Immature natural killer cell (primary cell): ENCODE measurements around the gene VIPR2. TPM values are rescaled to one million over a fixed set of nuclear protein-coding genes. Genes with fewer than 3 reads are reported as not detected.

Experiments used
- DNase-seq, 3 donors: peaks; one replicate each; pipeline ENCODE4 v3.0.0; 2022; ENCODE audit warnings: mixed read lengths in 1 of 3
- H3K27ac Mint-ChIP-seq, 6 donors: one replicate each; pipeline ENCODE4 v1.8.0; 2020; ENCODE audit warnings: mixed read lengths in 6 of 6, mild to moderate bottlenecking in 5 of 6, inconsistent platforms in 4 of 6, moderate library complexity in 3 of 6
- H3K27me3 Mint-ChIP-seq, 3 donors: one replicate each; pipeline ENCODE4 v1.8.0; 2020 to 2021; ENCODE audit warnings: low read depth in 3 of 3, mild to moderate bottlenecking in 3 of 3, mixed read lengths in 3 of 3, moderate library complexity in 3 of 3, inconsistent platforms in 1 of 3
- H3K36me3 Mint-ChIP-seq, 3 donors: one replicate each; pipeline ENCODE4 v1.8.0; 2020; ENCODE audit warnings: mixed read lengths in 3 of 3, inconsistent platforms in 2 of 3, mild to moderate bottlenecking in 2 of 3
- H3K4me1 Mint-ChIP-seq, 2 donors: one replicate each; pipeline ENCODE4 v1.8.0; 2020; ENCODE audit warnings: inconsistent platforms in 2 of 2, mild to moderate bottlenecking in 2 of 2, mixed read lengths in 2 of 2, moderate library complexity in 1 of 2
- H3K4me3 Mint-ChIP-seq, 5 donors: one replicate each; pipeline ENCODE4 v1.8.0; 2020; ENCODE audit warnings: mild to moderate bottlenecking in 5 of 5, mixed read lengths in 5 of 5, inconsistent platforms in 3 of 5, moderate library complexity in 3 of 5
- H3K9me3 Mint-ChIP-seq, 6 donors: one replicate each; pipeline ENCODE4 v1.8.0; 2020; ENCODE audit warnings: mild to moderate bottlenecking in 6 of 6, mixed read lengths in 6 of 6, inconsistent platforms in 4 of 6, moderate library complexity in 3 of 6
- polyA plus RNA-seq, 3 donors: library from polyadenylated mRNA; unstranded; fragments of 300-500 nt; fragmentation: Illumina TruSeq; gene quantifications; one replicate each; pipeline ENCODE4 v1.2.3, GENCODE V29; 2021

Gene VIPR2
- polyA plus RNA-seq, 3 donors from 2014 or later: 0.41 to 5.2 (median 2.4) TPM

- peaks cover 2 to 5% (median 2%) of the 10 kb centered on the region in 3 donors for H3K27me3 Mint-ChIP-seq
- H3K27ac Mint-ChIP-seq: no peak overlapping the region
- no peaks in the 10 kb centered on the region for H3K36me3 Mint-ChIP-seq
- DNase-seq: no peak
- H3K9me3 Mint-ChIP-seq: no peaks in the 10 kb centered on the region
- no peaks in the 10 kb centered on the region for H3K4me1 Mint-ChIP-seq
- no peak overlapping the region for H3K4me3 Mint-ChIP-seq
These were observed 87.0 kb downstream of the VIPR2 start for GRCh38 chr7:159057647-159058046.

GRCh38 chr7:159056737-159057136 is 87.9 kb downstream of the VIPR2 start:
- Mint-ChIP-seq H3K4me3 (no peak overlapping the region), H3K36me3 (peaks cover 6 to 7% (median 6%) of the 10 kb centered on the region in 3 donors), H3K27ac (no peak overlapping the region), H3K27me3 (peaks cover 2 to 5% (median 2%) of the 10 kb centered on the region in 3 donors), H3K9me3 (peaks cover 0 to 6% (median 0%) of the 10 kb centered on the region in 6 donors), H3K4me1 (no peaks in the 10 kb centered on the region)
- no peak for DNase-seq

DNA sequence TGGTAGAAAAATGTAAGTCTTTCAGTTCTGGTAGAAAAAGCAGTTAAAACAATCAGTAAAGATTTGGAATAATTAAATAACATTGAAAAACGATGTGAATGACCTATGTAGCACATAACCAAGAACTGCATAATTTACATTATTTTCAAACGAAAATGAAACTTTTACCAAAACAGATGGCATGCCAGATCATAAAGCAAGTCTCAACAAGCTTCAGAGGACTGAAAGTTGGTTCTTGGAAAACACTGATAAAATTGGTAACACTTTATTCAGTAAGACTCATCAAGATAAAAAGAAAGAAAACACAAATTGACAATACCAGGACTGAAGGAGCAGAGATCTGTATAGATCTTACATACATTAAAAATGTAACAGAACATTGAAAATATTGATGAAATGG is 92.8 kb downstream of the VIPR2 start:
- peaks cover 6 to 15% (median 8%) of the 10 kb centered on the region in 3 donors for H3K36me3 Mint-ChIP-seq
- H3K4me3 Mint-ChIP-seq: no peak overlapping the region
- peaks cover 0 to 6% (median 0%) of the 10 kb centered on the region in 6 donors for H3K9me3 Mint-ChIP-seq
- DNase-seq: no peak
- peaks cover 1 to 6% (median 4%) of the 10 kb centered on the region in 3 donors for H3K27me3 Mint-ChIP-seq
- H3K27ac Mint-ChIP-seq: no peak overlapping the region
- H3K4me1 Mint-ChIP-seq: no peaks in the 10 kb centered on the region

DNA sequence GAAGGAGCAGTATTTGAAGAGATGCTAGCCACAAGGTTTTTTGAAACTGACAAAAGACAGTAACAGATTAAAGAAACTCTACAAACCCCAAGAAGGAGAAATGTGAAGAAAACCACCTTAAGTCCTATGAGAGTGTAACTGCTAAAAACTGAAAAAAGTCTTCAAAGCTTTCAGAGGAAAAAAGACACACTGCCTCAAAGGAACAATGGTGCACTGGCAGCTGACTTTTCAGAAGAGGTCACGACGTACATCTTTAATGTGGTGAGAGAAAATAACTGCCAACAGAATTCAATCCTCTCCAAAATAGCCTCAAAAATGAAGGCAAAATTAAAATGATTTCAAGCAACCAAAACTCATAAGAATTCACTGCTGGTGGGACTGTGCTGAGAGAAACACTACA is 94.0 kb downstream of the VIPR2 start:
- H3K27ac Mint-ChIP-seq: no peak overlapping the region
- peaks cover 1 to 6% (median 4%) of the 10 kb centered on the region in 3 donors for H3K27me3 Mint-ChIP-seq
- H3K36me3 Mint-ChIP-seq: peaks cover 6 to 15% (median 8%) of the 10 kb centered on the region in 3 donors
- no peak for DNase-seq
- no peaks in the 10 kb centered on the region for H3K4me1 Mint-ChIP-seq
- peaks cover 0 to 6% (median 0%) of the 10 kb centered on the region in 6 donors for H3K9me3 Mint-ChIP-seq
- no peak overlapping the region for H3K4me3 Mint-ChIP-seq

DNA sequence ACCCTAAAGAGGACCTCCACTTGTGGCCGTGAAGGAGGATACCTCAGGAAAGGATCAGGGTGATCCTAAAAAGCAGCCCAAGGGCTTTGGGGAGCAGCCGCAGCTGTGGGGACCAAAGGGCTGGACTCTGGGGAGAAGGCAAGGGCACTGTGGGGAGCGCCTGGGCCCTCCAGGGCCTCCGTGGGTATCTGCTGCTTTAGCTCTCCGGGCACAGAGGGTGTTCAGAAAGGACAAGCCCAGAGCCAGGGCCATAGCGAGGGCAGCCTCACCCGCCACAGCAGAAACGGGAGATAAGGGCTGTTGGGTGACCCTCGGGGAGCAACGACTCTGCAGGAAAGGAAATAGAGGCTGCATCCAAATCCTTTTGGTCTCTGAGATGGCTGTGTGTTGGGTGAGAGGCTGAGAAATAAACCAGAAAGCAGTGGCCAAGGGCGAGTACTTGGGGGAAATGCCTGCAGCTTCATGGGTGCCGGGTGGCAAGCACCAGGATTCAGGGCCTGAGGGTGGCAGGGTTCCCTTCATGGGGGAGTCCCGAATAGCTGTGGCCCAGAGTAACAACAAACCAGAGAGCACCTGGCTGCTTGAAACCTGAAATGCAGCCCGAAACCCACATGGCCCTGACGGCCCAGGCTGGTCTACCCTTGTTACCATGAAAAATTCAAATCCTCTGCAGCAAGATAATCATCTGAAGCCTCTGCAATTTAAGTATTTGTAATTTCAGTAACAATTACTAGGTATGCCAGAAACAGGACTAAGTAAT is 95.2 kb downstream of the VIPR2 start:
- Mint-ChIP-seq H3K36me3 (peaks cover 6 to 15% (median 8%) of the 10 kb centered on the region in 3 donors), H3K27ac (no peak overlapping the region)

GRCh38 chr7:159048656-159049055 is 96.0 kb downstream of the VIPR2 start:
- Mint-ChIP-seq H3K36me3 (peaks cover 6 to 15% (median 8%) of the 10 kb centered on the region in 3 donors), H3K27ac (no peak overlapping the region), H3K9me3 (peaks cover 0 to 6% (median 0%) of the 10 kb centered on the region in 6 donors), H3K4me3 (no peak overlapping the region), H3K27me3 (peaks cover 1 to 8% (median 4%) of the 10 kb centered on the region in 3 donors), H3K4me1 (no peaks in the 10 kb centered on the region)
- DNase-seq: no peak

More for the DNA sequence above, 95.2 kb downstream of the VIPR2 start:
- Mint-ChIP-seq H3K27me3 (peaks cover 1 to 8% (median 4%) of the 10 kb centered on the region in 3 donors), H3K4me1 (no peaks in the 10 kb centered on the region), H3K9me3 (peaks cover 0 to 6% (median 0%) of the 10 kb centered on the region in 6 donors), H3K4me3 (no peak overlapping the region)
- no peak for DNase-seq

DNA sequence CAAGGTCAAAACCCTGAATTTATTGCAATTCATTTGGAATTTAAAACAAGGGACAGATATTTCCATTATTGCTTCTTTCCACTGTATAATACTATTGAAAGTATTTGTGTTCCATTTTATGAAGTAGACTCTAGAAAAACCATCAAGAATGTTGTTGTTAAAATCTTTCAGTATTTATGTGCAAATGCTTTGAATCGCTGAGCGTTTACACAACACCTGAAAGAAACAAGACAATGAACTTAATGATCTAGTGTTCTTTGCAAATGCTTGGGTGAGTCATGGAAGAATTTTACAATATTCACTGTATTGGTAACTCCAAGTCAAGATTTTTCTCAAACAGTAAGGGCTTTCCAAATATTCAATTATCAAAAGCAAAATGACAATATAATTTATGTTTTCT is 97.1 kb downstream of the VIPR2 start:
- Mint-ChIP-seq H3K27me3 (peaks cover 1 to 7% (median 4%) of the 10 kb centered on the region in 3 donors), H3K27ac (no peak overlapping the region), H3K9me3 (peaks cover 0 to 6% (median 0%) of the 10 kb centered on the region in 6 donors), H3K4me3 (no peak overlapping the region), H3K4me1 (no peaks in the 10 kb centered on the region), H3K36me3 (peaks cover 6 to 15% (median 8%) of the 10 kb centered on the region in 3 donors)
- no peak for DNase-seq

- Mint-ChIP-seq H3K9me3 (peaks cover 0 to 2% (median 0%) of the 10 kb centered on the region in 6 donors), H3K4me1 (no peaks in the 10 kb centered on the region), H3K4me3 (no peak overlapping the region), H3K27me3 (peaks cover 1 to 7% (median 4%) of the 10 kb centered on the region in 3 donors), H3K27ac (peak overlapping the region in 1 of 6 donors; percentile 9), H3K36me3 (peaks cover 0 to 8% (median 3%) of the 10 kb centered on the region in 3 donors)
- no peak for DNase-seq
These were observed 98.4 kb downstream of the VIPR2 start for GRCh38 chr7:159046300-159046699.

- no peaks in the 10 kb centered on the region for H3K4me1 Mint-ChIP-seq
- peaks cover 0 to 4% (median 3%) of the 10 kb centered on the region in 3 donors for H3K36me3 Mint-ChIP-seq
- no peak for DNase-seq
- H3K27me3 Mint-ChIP-seq: peaks cover 1 to 4% (median 4%) of the 10 kb centered on the region in 3 donors
- H3K4me3 Mint-ChIP-seq: no peak overlapping the region
- no peak overlapping the region for H3K27ac Mint-ChIP-seq
- no peaks in the 10 kb centered on the region for H3K9me3 Mint-ChIP-seq
These were observed 98.8 kb downstream of the VIPR2 start for GRCh38 chr7:159045839-159046238.

GRCh38 chr7:159042581-159043101 is 102.0 kb downstream of the VIPR2 start:
- Mint-ChIP-seq H3K4me3 (no peak overlapping the region), H3K9me3 (no peaks in the 10 kb centered on the region), H3K27me3 (peaks cover 0 to 4% (median 0%) of the 10 kb centered on the region in 3 donors), H3K4me1 (no peaks in the 10 kb centered on the region), H3K36me3 (peaks cover 0 to 8% (median 0%) of the 10 kb centered on the region in 3 donors), H3K27ac (no peak overlapping the region)
- no peak for DNase-seq

GRCh38 chr7:159042103-159042502 is 102.6 kb downstream of the VIPR2 start:
- Mint-ChIP-seq H3K4me3 (no peak overlapping the region), H3K9me3 (no peaks in the 10 kb centered on the region), H3K36me3 (peaks cover 0 to 8% (median 0%) of the 10 kb centered on the region in 3 donors), H3K27ac (peak overlapping the region in 1 of 6 donors; percentile 45), H3K4me1 (no peaks in the 10 kb centered on the region), H3K27me3 (peaks cover 0 to 4% (median 0%) of the 10 kb centered on the region in 3 donors)
- DNase-seq: no peak

- Mint-ChIP-seq H3K27me3 (peaks cover 0 to 4% (median 0%) of the 10 kb centered on the region in 3 donors), H3K4me3 (no peak overlapping the region), H3K4me1 (peaks cover 0 to 3% of the 10 kb centered on the region in 2 donors), H3K36me3 (peaks cover 0 to 8% (median 0%) of the 10 kb centered on the region in 3 donors), H3K9me3 (no peaks in the 10 kb centered on the region), H3K27ac (no peak overlapping the region)
- no peak for DNase-seq
These were observed 103.6 kb downstream of the VIPR2 start for GRCh38 chr7:159040912-159041711.

DNA sequence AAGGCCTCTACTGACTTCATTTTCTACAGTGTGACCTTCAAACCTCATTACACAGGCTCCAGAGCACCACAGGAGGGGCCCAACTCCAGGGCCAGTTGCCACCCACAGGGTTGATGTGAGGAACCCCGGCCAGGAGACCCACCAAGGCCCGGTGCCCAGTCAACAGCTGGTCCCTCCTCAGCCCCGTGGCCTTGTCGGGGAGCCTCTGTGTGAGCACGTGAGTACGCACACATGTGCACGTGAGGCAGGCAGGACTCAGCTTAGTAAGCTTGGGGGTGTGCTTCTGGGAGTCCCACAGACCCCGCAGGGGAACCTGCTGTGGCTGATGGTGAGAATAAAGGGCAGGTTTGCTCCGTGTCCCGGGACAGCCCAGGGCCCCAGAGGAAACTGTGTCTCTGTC is 104.5 kb downstream of the VIPR2 start:
- DNase-seq: no peak
- peaks cover 0 to 6% (median 0%) of the 10 kb centered on the region in 3 donors for H3K27me3 Mint-ChIP-seq
- no peak overlapping the region for H3K4me3 Mint-ChIP-seq
- no peaks in the 10 kb centered on the region for H3K9me3 Mint-ChIP-seq
- peaks cover 0 to 8% (median 0%) of the 10 kb centered on the region in 3 donors for H3K36me3 Mint-ChIP-seq
- H3K4me1 Mint-ChIP-seq: peaks cover 0 to 3% of the 10 kb centered on the region in 2 donors
- H3K27ac Mint-ChIP-seq: no peak overlapping the region
